ENCODE data around the gene RPTOR.
"Not testable (repeated sequence)": the region's sequence is repeated elsewhere in the genome, so short reads cannot be mapped to it uniquely, and the experiment has no call there.

Gene RPTOR

GRCh38 chr17:80552523-80552922, 7.9 kb downstream of the RPTOR start:
- DNase-seq, result no peak

GRCh38 chr17:80555266-80555665, 10.6 kb downstream of the RPTOR start:
- no peak for DNase-seq

GRCh38 chr17:80558046-80558445, 13.4 kb downstream of the RPTOR start:
- DNase-seq, result no peak

- DNase-seq, result no peak
Measured at GRCh38 chr17:80559825-80560251, 15.2 kb downstream of the RPTOR start.

- DNase-seq, result no peak
Measured at GRCh38 chr17:80561541-80562114, 17.0 kb downstream of the RPTOR start.

- no peak for DNase-seq
Measured at GRCh38 chr17:80564545-80564944, 19.9 kb downstream of the RPTOR start.

- DNase-seq, result no peak
Measured at GRCh38 chr17:80565343-80566053, 20.9 kb downstream of the RPTOR start.

- DNase-seq, result no peak
Measured at GRCh38 chr17:80566054-80566400, 21.4 kb downstream of the RPTOR start.

GRCh38 chr17:80568246-80568645, 23.6 kb downstream of the RPTOR start:
- DNase-seq, result no peak

- DNase-seq, result no peak
Measured at GRCh38 chr17:80569924-80570323, 25.3 kb downstream of the RPTOR start.

- no peak for DNase-seq
Measured at GRCh38 chr17:80573701-80574100, 29.1 kb downstream of the RPTOR start.

- DNase-seq, result no peak
Measured at GRCh38 chr17:80574496-80574895, 29.9 kb downstream of the RPTOR start.

GRCh38 chr17:80575057-80575875, 30.6 kb downstream of the RPTOR start:
- DNase-seq, result peak; percentile 83 to 92 (median 90)

GRCh38 chr17:80577876-80578570, 33.4 kb downstream of the RPTOR start:
- DNase-seq, result no peak

- not testable (repeated sequence) for DNase-seq
Measured at GRCh38 chr17:80578668-80579388, 34.2 kb downstream of the RPTOR start.

GRCh38 chr17:80582165-80582564, 37.5 kb downstream of the RPTOR start:
- no peak for DNase-seq

- DNase-seq, result no peak
Measured at GRCh38 chr17:80584176-80584905, 39.7 kb downstream of the RPTOR start.

- DNase-seq, result no peak
Measured at GRCh38 chr17:80585890-80586845, 41.5 kb downstream of the RPTOR start.

GRCh38 chr17:80586846-80587228, 42.2 kb downstream of the RPTOR start:
- DNase-seq, result no peak

- no peak for DNase-seq
Measured at GRCh38 chr17:80588702-80589383, 44.2 kb downstream of the RPTOR start.
